Measurements from ENCODE around the gene OR2L8. TPM values are rescaled to one million over a fixed set of nuclear protein-coding genes. Genes with fewer than 3 reads are reported as not detected.

The OR2L8 gene
- total and polyA plus RNA-seq, 8 donors: not detected

GRCh38 chr1:247964933-247965332 is 16.3 kb downstream of the OR2L8 start, which contains the start of gene OR2AK2:
OR2AK2 (plus strand) TSS chr1:247965233; CDS start chr1:247965377, 144 bp downstream.
- Histone ChIP-seq H3K36me3 (no peaks in the 10 kb centered on the region), H3K27ac (no peak within 1 kb of the TSS), H3K4me3 (no peak within 1 kb of the TSS), H3K9me3 (no peaks in the 10 kb centered on the region), H3K4me1 (no peaks in the 10 kb centered on the region), H3K27me3 (no peaks in the 10 kb centered on the region)
- TF ChIP-seq CTCF (IDR thresholded peaks at IDR 0.05): no peak
- intact Hi-C loops (cut with DNase I): no loop called here
- no peak for ATAC-seq
- no peak for DNase-seq
- FAIRE-seq: no peak
- WGBS, 2 donors: 62 to 77% methylated on average over 2 of the region's 2 CpGs

- 44 to 63% methylated on average over 5 of the region's 5 CpGs for WGBS, 2 donors
- Histone ChIP-seq H3K4me1 (no peaks in the 10 kb centered on the region), H3K27ac (no peak overlapping the region), H3K4me3 (no peak overlapping the region), H3K9me3 (no peaks in the 10 kb centered on the region), H3K27me3 (no peaks in the 10 kb centered on the region), H3K36me3 (no peaks in the 10 kb centered on the region)
- TF ChIP-seq CTCF (IDR thresholded peaks at IDR 0.05): no peak
- DNase-seq: no peak
- FAIRE-seq: no peak
- intact Hi-C loops (cut with DNase I): no loop called here
- ATAC-seq: no peak
These were observed 18.0 kb downstream of the OR2L8 start for GRCh38 chr1:247966532-247967204.

- no peaks in the 10 kb centered on the region for H3K36me3 ChIP-seq
- WGBS, 2 donors: 31 to 35% methylated on average over 2 of the region's 2 CpGs
- no peak overlapping the region for H3K27ac ChIP-seq
- H3K4me1 ChIP-seq: no peaks in the 10 kb centered on the region
- no peak overlapping the region for H3K4me3 ChIP-seq
- H3K9me3 ChIP-seq: no peaks in the 10 kb centered on the region
- H3K27me3 ChIP-seq: no peaks in the 10 kb centered on the region
- intact Hi-C loops (cut with DNase I): no loop called here
- FAIRE-seq (no peak), ATAC-seq (no peak), DNase-seq (no peak)
- no peak for TF ChIP-seq CTCF (IDR thresholded peaks at IDR 0.05)
These were observed 44.3 kb downstream of the OR2L8 start for GRCh38 chr1:247992986-247993385.

GRCh38 chr1:247998811-247999210 is 50.2 kb downstream of the OR2L8 start:
- WGBS, 2 donors: 16 to 31% methylated on average over 2 of the region's 2 CpGs
- no peaks in the 10 kb centered on the region for H3K4me1 ChIP-seq
- no peaks in the 10 kb centered on the region for H3K36me3 ChIP-seq
- ATAC-seq: no peak
- no peak overlapping the region for H3K4me3 ChIP-seq
- intact Hi-C loops (cut with DNase I): no loop called here
- H3K27ac ChIP-seq: no peak overlapping the region
- no peaks in the 10 kb centered on the region for H3K27me3 ChIP-seq
- DNase-seq: no peak
- no peaks in the 10 kb centered on the region for H3K9me3 ChIP-seq
- TF ChIP-seq CTCF (IDR thresholded peaks at IDR 0.05): no peak
- FAIRE-seq: no peak

Other genes starting within 250 kb of the OR2L8 start
- not detected for gene OR6F1, start 232.2 kb upstream of the OR2L8 start, total RNA-seq
- not detected for gene OR6F1, start 232.2 kb upstream of the OR2L8 start, polyA plus RNA-seq
- gene OR14K1, start 210.2 kb upstream of the OR2L8 start, total RNA-seq: under 1 TPM in 1 of 6 donors, not detected in 5; 0.28 TPM
- not detected for gene OR14K1, start 210.2 kb upstream of the OR2L8 start, polyA plus RNA-seq
- gene OR14A2, start 200.7 kb upstream of the OR2L8 start, total RNA-seq: not detected
- gene OR14A2, start 200.7 kb upstream of the OR2L8 start, polyA plus RNA-seq: not detected
- gene OR1C1, start 188.3 kb upstream of the OR2L8 start, total RNA-seq: not detected
- not detected for gene OR1C1, start 188.3 kb upstream of the OR2L8 start, polyA plus RNA-seq
- not detected for gene OR14A16, start 124.7 kb upstream of the OR2L8 start, total RNA-seq
- not detected for gene OR14A16, start 124.7 kb upstream of the OR2L8 start, polyA plus RNA-seq
- not detected for gene OR11L1, start 107.0 kb upstream of the OR2L8 start, total RNA-seq
- not detected for gene OR11L1, start 107.0 kb upstream of the OR2L8 start, polyA plus RNA-seq
- gene TRIM58, start 91.7 kb upstream of the OR2L8 start, total RNA-seq: under 1 TPM; 0.04 to 0.47 (median 0.14) TPM
- gene TRIM58, start 91.7 kb upstream of the OR2L8 start, polyA plus RNA-seq: under 1 TPM; 0.08 to 0.14 TPM
- under 1 TPM in 1 of 6 donors, not detected in 5; 0.23 TPM for gene OR2W3, start 53.3 kb upstream of the OR2L8 start, total RNA-seq
- under 1 TPM in 1 of 2 donors, not detected in 1; 0.09 TPM for gene OR2W3, start 53.3 kb upstream of the OR2L8 start, polyA plus RNA-seq
- not detected for gene OR2T8, start 28.6 kb upstream of the OR2L8 start, total RNA-seq
- not detected for gene OR2T8, start 28.6 kb upstream of the OR2L8 start, polyA plus RNA-seq
- not detected for gene OR2AJ1, start 24.0 kb upstream of the OR2L8 start, total RNA-seq
- gene OR2AJ1, start 24.0 kb upstream of the OR2L8 start, polyA plus RNA-seq: not detected
- gene OR2AK2, start 16.4 kb downstream of the OR2L8 start, total RNA-seq: not detected
- gene OR2AK2, start 16.4 kb downstream of the OR2L8 start, polyA plus RNA-seq: not detected
- not detected for gene OR2L5, start 64.8 kb downstream of the OR2L8 start, total RNA-seq
- gene OR2L5, start 64.8 kb downstream of the OR2L8 start, polyA plus RNA-seq: not detected
- gene OR2L2, start 81.2 kb downstream of the OR2L8 start, total RNA-seq: under 1 TPM in 3 of 6 donors, not detected in 3; 0.03 to 0.06 (median 0.05) TPM
- under 1 TPM in 1 of 2 donors, not detected in 1; 0.07 TPM for gene OR2L2, start 81.2 kb downstream of the OR2L8 start, polyA plus RNA-seq
- not detected for gene OR2L3, start 98.0 kb downstream of the OR2L8 start, total RNA-seq
- gene OR2L3, start 98.0 kb downstream of the OR2L8 start, polyA plus RNA-seq: not detected
- gene OR2L13, start 146.3 kb downstream of the OR2L8 start, total RNA-seq: not detected
- gene OR2L13, start 146.3 kb downstream of the OR2L8 start, polyA plus RNA-seq: not detected
- not detected for gene OR2M5, start 196.3 kb downstream of the OR2L8 start, total RNA-seq
- gene OR2M5, start 196.3 kb downstream of the OR2L8 start, polyA plus RNA-seq: not detected
- not detected for gene OR2M2, start 226.0 kb downstream of the OR2L8 start, total RNA-seq
- not detected for gene OR2M2, start 226.0 kb downstream of the OR2L8 start, polyA plus RNA-seq
- gene OR2M3, start 248.4 kb downstream of the OR2L8 start, total RNA-seq: not detected
- under 1 TPM in 1 of 2 donors, not detected in 1; under 0.01 TPM for gene OR2M3, start 248.4 kb downstream of the OR2L8 start, polyA plus RNA-seq